Activated CD8-positive, alpha-beta memory T cell treated with anti-CD3 and anti-CD28 coated beads, Interleukin-2, amount 50 U/mL, for 24 hours (primary cell): ENCODE measurements around the gene CNKSR3.
"Not testable (repeated sequence)": the region's sequence is repeated elsewhere in the genome, so short reads cannot be mapped to it uniquely, and the experiment has no call there.

Experiments
- DNase-seq: peaks from one replicate; pipeline ENCODE4 v3.0.0-alpha.2; 2020; ENCODE audit errors: extremely low read depth

Gene CNKSR3

DNA sequence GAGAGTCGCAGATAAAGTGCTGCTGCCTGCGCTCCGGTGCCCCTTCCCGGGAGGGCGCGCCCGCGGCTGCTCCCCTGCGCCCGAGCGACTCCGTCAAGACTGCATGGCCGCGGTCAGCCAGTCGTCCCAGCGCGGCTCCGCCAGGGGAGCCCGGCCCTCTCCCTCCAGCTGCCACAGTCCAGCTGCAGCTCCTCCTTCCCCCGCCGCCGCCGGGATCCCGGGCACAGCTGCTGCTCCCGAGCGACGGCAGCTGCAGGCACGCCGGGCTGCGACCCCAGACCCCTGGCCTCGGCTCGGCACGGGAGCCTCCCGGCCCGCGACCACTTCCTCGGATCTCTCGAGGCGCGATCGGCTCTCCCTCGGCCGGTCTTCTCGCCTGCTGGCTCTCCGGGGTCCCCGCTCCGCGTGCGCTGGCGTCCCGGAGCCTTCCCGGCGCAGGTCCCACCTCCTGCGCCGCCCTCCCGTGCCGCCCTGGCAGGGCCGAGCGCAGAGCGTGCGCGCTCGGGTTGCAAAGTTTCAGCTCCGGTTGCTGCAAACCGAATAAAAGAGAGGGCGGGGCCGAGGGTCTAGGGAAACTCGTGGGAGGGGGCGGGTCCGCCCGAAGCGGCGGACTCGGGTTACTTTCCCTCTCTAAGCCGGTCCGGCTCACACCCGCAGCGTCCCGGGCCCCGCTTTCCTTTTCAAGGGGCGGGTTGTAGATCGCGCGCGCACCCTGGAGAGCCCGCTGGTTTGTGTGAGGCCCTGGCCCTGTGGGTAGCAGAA, at the start of gene CNKSR3:
TSS of gene CNKSR3 (minus strand) at position 542 of the 762 bp plus-strand sequence. CDS start 571 bp downstream, outside the sequence.
- DNase-seq, result no peak

DNA sequence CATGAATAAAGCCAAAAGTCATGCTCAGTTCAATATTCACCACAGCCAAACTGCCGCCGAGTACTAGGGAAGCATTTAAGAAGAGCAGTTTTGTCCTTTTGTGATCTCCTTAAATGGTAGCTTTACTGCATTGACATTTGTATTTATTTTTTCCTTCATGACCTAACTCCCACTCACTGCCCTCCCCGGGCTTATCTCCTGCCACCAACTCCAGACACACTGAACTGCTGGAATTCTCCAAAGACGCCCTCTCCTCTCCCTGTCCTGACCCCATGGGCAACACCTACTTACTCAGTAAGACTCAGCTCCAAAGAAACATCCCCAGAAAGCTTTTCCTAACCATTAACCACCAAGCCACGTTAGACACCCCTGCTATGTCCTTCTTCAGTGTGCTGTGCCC, 48.5 kb upstream of the CNKSR3 start:
- no peak for DNase-seq

DNA sequence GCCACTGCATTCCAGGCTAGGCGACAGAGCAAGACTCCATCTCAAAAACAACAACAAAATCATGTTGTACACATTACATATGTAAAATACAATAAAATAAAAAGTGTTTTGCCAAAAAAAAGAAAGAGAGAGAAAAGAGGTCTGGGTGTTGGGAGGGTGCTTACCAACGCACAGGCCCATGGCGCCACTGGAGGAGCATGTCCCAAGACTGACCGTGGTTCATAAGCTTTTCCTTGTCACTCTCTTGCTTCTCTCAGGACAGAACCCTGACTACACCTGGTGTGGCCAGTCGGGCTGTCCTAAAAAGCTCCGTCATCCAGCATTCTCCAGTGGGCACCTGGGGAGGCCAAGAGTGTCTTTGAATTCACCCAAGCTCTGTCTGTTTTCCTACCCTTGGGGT, 48.0 kb upstream of the CNKSR3 start:
- no peak for DNase-seq

DNA sequence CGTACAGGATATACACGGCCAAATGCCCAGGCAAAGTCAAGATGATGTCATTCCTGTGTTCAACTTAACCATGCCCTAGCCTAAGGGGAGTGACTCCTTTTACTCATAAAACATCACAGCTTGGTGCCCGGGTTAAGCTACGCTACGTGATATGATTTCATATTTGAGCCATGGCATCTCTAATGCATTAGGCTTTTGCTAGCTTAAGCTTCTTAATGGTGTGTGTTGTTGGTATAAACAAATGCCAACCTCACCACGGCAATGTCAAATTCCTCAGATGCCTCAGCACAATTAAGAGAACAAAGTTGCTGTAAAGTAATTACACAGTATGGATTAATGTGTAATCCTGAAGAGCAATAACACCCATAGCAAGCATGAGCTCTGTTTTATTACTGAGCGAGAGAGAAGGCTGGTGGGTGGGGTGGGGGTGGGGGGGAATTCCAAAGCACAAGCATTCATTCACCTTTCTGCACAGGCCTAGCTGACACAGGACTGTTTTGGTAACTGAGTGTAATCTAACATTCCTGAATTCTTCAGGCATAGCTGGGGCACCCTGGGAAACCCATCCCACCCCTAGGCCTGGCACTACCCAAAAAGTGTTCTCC, 44.7 kb upstream of the CNKSR3 start:
- no peak for DNase-seq

DNA sequence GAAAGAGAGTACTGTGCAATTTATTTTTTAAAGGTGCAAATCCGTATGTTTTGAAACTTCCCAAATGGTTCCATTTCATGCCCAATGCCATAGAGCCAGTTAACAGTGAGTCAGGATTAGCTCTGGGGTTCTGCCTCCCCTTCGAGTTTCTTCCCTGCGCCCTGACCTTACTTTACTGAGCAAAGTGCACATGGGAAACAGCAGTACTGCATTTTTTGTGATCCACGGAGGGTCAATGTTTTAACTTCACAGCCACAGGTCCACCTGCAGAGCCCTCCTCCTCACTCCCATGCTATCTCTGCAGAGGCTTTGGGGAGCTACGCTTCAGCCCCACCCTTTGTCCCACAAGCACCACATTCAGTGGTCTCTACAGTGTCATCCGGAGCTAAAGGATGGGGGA, 44.0 kb upstream of the CNKSR3 start:
- DNase-seq, result no peak

DNA sequence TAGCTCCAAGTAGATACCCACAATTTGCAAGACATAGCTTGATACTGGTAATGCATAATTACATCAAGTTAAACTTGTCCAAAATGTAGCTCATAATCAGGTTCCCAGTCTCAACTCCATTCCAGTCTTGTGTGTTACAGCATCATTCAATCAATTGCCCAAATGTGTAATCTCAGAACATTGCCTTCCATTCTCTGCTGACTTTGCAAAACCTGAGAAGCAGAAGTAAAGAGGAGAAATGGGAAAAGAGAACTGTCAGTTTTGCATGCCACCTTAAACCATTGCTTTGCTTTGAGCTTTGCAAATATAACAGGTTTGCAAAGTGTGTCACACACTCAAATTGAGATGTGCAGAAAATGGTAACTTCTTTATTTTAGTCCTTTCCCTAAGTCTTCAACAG, 40.3 kb upstream of the CNKSR3 start:
- no peak for DNase-seq

DNA sequence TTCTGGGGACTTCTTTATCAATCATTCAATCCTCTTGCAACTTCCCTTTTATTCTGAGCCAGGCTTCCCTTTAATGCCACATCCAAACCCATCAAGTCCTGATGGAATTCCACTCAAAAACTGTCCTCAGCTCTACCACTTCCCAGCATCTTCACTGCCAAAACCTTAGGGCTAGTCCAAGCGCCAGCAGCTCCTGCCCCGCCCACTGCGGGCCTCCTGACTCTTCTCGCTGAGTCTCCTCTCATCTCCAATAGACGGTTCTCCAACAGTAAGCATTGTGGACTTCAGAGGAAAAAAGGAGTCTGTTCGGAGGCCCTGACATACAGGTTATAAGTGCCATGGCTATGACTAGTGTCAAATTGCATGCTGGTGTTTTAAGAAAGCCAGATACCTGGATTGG, 38.7 kb upstream of the CNKSR3 start:
- DNase-seq, result no peak

DNA sequence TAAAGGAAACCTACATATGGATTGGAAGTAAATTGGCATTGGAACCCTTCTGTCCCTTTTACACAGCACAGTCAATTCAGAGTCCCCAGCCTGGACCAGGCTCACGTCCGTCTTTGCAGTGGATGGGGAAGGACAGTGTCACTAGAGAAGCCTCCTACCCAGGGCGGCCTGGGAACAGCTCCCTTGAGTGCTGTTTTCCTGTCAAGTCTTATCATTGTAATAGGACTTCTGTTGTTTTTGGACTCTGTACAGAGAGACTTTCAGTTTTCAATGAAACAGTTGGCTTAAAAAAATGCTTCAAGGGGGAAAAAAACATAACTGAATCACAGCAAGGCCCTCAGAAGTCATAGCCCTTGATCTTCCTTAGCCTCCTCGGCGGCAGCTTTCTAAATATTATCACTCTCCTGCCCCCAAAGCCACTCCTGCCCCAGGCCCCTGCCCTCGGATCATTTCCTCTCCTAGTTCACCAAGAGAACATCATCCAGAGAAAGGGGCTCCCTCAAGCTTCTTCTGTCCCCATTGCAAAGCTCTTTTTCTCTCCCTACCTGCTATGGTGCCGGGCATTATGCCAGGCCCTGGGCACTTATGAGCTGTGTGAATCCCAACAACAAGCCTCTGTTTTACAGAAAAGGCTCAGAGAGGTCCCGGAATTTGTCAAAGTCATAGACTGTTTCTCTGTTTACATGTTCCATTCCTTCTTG, 37.8 kb upstream of the CNKSR3 start:
- no peak for DNase-seq

DNA sequence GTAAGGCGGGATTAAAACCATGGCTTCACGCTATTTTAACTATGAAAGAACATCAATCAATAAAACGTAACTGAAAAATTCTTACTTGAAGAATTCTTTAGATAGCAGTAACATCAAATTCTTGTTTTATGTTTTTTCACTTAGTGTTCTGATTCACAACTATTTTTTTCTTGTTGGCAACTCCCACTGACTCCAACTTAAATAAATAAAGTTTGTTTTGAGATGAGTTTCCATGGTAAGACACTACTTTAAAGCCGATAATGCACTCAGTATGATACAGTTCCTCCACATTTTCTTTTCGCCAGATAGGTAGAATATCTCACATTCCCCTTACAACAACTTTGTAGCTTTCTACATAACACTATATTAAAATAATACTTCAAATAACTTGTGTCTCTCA, 33.1 kb upstream of the CNKSR3 start:
- DNase-seq, result no peak

DNA sequence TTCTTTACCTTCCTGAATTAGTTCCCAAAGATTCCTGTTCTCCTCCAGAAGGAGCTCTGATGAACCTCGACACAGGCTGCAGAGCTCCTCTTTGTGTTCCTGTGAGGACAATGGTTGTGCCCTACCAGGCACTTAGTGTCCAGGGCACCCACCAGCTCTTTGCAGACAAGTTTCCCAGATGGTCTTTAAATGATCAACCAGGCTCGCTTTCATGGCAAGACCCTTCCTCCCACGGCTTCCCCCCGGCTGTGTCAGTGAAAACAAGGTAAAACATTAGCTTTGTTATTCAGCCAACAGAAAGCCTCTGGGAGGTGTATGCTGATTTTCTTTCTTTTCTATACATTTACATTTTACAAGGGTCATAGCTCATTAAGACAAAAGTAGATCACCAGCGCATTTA, 32.3 kb upstream of the CNKSR3 start:
- DNase-seq, result no peak

DNA sequence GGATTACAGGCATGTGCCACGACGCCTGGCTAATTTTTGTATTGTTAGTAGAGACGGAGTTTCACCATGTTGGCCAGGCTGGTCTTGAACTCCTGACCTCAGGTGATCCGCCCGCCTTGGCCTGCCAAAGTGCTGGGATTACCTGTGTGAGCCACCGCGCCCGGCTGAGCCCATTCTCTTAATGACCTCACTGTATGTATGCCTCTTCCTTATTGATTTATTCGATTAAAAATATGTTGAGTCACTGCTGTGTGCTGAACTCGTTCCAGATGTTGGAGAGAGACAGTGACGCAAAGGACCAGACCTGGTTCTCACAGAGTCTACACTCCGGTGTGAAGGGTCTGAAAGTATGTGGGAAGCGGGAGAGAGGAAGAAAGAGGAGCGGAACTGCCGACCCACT, 31.4 kb upstream of the CNKSR3 start:
- DNase-seq, result not testable (repeated sequence)

DNA sequence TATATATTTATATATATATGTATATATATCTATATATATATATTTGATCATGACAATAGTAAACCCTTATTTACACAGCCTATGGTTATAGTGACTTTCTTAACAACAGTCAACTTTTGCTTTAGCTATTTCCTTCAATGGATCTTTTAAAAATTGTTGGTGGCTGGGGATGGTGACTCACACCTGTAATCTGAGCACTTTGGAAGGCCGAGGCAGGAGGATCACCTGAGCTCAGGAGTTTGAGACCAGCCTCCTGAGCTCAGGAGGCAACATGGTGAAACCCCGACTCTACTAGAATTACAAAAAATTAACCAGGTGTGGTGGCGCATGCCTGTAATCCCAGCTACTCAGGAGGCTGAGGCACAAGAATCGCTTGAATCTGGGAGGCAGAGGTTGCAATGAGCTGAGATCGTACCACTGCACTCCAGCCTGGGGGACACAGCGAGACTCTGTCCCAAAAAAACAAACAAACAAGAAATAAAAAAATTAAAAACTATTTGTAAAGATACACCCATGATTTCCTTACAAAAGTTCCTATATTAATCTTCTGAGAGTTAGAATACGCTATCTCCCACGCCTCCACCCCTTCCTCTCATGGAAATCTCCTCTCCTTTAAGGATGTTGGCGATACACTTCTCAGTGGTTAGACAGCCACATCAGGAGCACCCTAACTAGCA, 29.2 kb upstream of the CNKSR3 start:
- DNase-seq, result no peak

DNA sequence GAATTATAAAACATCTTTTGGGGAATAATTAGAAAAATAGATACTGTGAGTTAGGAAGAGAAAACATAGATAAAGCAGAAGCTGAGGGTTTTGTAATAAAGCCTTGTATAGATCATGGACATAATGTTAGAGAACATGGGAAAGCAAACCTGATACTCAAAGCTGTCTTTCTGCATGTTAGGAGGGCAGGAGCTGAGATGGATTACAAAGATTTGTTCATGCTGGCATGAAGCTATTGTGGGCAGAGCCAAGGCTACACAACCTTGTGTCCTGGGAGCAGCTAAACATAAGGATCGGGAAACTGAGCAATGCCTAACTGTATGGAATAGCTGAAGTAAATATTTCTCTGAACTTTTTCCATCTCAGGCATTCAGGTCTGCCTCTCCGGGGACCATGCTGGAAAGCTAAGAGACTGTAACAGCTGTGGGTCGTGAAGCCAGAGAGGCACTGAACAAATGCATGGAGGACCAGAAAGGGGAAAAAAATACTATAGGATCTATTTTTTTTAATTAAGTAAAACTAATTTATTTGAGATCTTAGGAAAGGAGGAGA, 28.2 kb upstream of the CNKSR3 start:
- no peak for DNase-seq

DNA sequence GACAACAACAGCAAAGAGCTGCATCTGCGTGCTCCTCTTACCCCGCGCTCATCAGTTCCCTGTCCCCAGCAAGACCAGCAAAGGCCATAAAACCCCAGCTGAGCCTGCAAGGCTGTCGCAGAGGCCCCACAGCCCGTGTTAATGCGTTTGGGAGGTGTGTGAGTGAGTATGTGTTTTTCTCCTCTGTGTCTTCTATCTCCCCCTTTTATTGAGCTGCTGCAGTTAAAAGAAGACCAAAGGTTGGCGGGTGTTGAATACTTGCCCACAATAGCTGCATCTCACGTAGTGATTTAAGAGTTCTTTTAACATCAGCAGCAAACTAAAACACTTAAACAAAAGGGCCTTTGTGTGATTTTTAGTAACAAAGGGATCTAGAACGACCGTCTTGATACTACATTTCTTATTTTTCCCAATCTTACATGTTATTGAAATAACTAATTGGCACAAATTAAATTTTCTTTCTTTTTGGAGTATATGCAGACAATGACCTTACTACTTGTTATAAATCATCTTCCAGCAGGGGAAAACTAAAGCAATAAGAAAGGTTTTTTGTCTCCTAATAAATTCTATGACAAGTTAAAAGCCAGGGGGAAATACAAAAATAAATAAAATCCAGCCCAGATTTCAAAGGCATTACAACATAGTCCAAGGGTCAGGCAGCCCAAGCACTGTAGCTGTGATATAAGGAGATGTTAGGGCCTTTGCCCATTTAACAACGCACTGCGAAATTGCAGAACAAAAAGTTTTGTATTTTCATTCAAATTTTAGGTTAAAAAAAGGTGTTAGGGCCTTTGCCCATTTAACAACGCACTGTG, 27.2 kb upstream of the CNKSR3 start:
- DNase-seq, result no peak

DNA sequence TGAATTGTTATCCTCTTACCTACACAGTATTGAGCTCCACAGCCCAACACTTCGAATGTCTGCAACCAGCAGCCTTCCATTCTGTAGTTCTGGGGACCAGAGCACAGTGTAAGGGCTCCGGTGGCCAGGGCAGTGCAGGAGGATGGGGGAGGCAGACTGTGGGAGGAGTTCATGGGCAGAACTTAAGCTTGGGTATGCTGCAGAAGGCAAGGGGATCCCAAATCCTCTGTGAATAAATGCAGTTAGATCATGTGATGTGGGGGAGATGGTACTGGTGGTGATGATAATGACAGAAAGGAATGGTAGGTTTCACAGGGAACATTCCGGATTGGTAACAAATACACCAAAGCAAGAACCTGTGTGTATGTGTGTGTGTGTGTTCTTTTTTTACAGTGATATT, 26.5 kb upstream of the CNKSR3 start:
- DNase-seq, result no peak

DNA sequence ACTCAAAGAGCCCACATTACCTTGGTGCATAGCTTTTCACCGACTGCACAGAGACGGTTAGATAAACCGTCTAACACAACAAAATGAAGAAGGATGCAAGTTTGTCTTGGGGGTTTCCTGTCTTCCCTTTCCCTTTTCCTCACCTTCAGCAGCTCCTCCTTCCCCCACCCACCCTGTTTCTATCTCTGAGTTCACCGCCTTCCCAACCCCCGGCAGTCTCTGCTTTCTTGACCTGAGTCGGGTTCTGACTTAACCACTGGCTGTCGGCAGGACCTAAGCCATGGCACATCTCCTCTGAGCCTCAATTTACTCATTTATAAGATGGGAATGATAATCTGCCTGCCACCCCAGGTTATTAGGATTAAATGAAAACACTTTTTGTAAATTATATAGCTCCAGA, 25.8 kb upstream of the CNKSR3 start:
- no peak for DNase-seq

DNA sequence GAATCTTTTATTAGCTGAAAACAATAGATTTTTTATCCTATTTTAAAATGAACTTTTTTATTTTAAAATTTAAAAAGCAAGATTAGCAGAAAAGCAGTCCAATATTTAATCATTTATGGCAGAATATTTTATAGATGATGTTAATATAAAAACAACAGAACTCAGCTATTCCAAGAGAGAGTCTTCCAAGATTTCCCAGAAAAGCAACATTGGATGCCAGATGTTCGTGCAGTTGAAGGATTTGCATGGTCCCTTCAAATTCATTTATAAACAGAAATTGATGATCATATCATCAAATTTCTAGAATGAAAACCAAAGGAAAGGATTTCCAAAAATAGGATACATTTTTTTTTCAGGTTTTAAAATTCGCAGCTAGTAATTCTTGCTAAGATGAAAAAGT, 25.4 kb upstream of the CNKSR3 start:
- no peak for DNase-seq

DNA sequence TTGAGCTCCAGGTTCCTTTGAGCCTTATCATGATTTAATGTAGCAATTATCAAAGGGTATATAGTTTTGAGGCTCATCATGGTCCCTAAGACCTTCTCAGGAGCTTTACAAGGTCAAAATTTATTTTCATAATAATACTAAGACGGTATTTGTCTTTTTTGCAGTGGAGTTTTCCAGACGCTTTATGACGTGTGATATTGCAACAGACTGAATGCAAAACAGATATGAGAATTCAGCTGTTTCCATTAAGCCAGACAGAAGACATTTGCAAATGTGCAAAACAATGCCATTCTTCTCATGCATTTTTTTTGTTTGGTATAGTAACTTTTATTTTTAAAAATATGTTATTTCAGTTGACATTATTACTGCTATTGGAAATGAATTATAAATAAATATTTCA, 24.7 kb upstream of the CNKSR3 start:
- no peak for DNase-seq

DNA sequence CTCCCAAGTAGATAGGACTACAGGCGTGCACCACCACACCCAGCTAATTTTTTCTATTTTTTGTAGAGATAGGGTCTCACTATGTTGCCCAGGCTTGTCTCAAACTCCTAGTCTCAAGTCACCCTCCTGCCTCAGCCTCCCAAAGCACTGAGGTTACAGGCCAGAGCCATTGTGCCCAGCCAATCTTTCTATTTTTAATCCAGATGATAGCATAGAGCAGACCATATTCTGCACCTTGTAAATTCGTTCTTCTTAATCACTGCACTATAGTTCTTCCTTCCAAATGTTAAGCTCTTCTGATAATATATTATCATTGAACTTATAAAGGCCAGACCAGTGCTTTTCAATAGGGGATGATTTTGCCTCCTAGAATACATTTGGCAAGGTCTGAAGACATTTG, 24.0 kb upstream of the CNKSR3 start:
- DNase-seq, result no peak

DNA sequence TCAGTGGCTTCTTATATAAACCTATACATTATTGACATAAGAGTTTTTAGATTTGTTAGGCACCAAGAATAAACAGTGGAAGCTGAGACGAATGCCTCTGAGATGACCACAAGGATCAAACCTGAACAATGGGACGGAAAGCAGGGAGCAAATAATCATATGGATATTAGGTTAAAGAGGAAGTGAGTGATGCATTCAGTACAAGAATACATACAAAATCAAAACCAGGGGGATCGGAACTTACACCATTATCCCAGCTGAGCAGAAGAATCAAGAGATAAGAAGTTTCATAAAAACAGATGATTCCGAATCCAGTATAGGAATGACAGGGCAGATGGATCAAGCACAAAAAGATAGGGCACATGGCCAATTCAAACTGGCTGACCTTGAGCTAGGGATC, 21.9 kb upstream of the CNKSR3 start:
- DNase-seq, result no peak

DNA sequence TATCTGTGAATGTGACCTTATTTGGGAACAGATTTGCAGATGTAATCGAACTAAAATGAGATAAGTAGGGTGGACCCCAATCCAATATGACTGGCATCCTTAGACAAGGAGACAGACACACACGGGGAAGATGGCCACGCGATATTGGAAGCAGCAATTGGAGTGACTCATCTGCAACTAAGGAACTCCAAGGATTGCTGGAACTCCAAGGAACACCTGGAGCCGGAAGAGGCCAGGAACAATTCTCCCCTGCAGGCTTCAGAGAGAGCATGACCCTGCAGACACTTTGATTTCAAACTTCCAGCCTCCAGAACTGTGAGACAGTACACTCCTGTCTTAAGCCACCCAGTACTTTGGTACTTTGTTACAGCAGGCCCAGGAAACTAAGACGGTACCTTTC, 19.5 kb upstream of the CNKSR3 start:
- no peak for DNase-seq
